GM12872 (cell line): Measurements from ENCODE around the gene TMIE.

Experiments used
- CTCF ChIP-seq: IDR thresholded peaks from 3 replicates; pipeline ENCODE4 v1.5.1; 2011; ENCODE audit warnings: low read depth, mild to moderate bottlenecking, low read length, moderate library complexity; ENCODE audit not compliant: insufficient read depth

The TMIE gene

GRCh38 chr3:46675843-46676567, 25.2 kb upstream of the TMIE start:
- no peak for TF ChIP-seq CTCF

GRCh38 chr3:46676601-46677410, 24.4 kb upstream of the TMIE start:
- no peak for TF ChIP-seq CTCF

DNA sequence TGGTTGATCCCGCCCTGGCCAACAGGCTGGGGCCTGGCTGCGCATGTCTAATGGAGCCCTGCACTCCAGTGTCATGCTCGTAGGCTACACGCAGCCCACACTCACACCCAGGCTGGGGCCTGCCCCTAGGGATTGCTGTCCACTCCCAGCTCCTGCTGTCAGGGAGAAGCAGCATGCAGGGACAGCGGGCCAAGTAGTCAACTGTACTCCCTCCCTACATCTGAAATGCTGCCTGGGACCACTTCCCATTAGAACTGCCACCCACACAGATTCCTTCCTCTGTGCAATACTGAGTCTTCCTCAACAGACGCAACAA, 23.8 kb upstream of the TMIE start:
- no peak for TF ChIP-seq CTCF

DNA sequence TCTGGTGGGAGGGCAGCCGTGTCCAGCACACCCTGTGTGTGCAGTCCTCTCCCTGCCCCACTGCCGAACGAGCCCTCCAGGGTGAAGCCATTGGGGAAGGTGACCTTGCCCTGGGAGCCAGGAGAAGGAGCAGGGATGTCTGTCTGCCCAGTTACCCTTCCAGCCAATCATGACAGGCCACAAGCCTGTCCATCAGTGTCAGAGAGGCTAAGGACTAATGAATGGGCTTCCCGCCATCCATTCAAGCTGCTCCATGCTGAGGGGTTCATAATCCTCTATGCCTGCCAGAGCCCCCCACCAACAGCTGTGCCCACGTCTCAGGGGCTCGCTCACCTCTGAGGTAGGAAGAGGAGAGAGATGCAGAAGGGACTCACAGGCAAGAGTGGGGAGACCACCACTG, 22.9 kb upstream of the TMIE start:
- no peak for TF ChIP-seq CTCF

DNA sequence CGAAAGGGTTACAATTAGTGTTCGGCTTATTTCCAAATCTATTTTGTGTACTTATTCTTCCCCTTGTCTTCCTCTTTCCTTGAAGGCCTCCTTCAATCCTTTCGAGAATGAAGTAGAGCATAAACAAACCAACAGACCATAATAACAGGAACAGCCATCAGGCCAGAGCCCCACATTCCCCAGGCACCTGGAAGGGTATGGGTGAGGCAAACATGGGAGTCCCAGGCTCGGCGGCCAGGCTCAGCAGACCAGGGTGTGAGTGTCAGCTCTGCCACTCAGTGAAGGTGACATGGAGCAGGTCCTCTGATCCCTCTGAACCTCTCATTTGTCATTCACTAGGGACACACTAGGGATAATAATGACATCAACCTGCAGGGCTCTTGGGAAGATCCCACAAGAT, 21.5 kb upstream of the TMIE start:
- no peak for TF ChIP-seq CTCF

- TF ChIP-seq CTCF: no peak
Measured at GRCh38 chr3:46680298-46680826, 20.8 kb upstream of the TMIE start.

DNA sequence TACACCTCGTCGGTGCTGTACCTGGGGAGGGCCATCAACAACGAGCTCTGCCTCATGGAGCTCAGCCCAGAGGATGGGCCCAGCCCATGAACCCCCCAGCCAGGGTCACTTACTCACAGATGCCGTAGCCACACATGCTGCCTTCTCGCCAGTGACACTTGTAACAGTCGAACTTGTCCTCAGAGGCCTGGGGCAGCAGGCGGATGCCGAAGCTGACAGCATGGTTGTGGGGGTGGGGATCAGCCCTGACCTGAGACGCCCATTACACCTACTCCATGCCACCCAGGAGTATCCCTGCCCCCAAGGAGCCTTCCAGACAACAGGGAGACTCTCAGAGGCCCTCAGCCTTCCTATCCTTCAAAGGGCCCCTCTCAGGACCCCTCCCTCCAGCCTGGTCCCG, 19.8 kb upstream of the TMIE start:
- no peak for TF ChIP-seq CTCF
